Panc1 (cell line): ENCODE measurements around the gene OGG1. TPM values are rescaled to one million over a fixed set of nuclear protein-coding genes. Genes with fewer than 3 reads are reported as not detected.

Experiments used
- ATAC-seq: fragments of 200-7000 bp; cut with Tn5 transposase; 2 replicates; pipeline ENCODE4 v1.9.1; 2020; ENCODE audit warnings: mild to moderate bottlenecking, moderate library complexity
- BruUV-seq: library from RNA; stranded (reverse); fragments of 400-500 nt; replicated peaks from 2 replicates; lab custom pipeline; 2021; lab: Mats Ljungman, UMichigan
- CTCF ChIA-PET: fragments of 300-600 bp; sonication (Branson Sonifier 250); formaldehyde crosslinking; loops from one replicate; lab custom pipeline; 2022; ENCODE audit warnings: antibody characterized with exemption; lab: Charles Lee
- POLR2A ChIA-PET: fragments of 300-600 bp; sonication (Branson Sonifier 250); formaldehyde crosslinking; loops from one replicate; lab custom pipeline; 2022; ENCODE audit warnings: antibody characterized with exemption; lab: Charles Lee
- DNase-seq: peaks from one replicate; pipeline ENCODE4 v3.0.0-alpha.2; 2010; ENCODE audit warnings: low read depth, low spot score
- H3K27ac ChIP-seq: 2 replicates; pipeline ENCODE4 v1.5.1; 2011; ENCODE audit warnings: mild to moderate bottlenecking, low read length, inconsistent platforms
- H3K27me3 ChIP-seq: fragments of 200-500 bp; sonication (Bioruptor generic); 2 replicates; pipeline ENCODE4 v1.6.0; 2014; ENCODE audit warnings: low read length, inconsistent platforms; ENCODE audit not compliant: control insufficient read depth, insufficient read depth
- H3K36me3 ChIP-seq: fragments of 200-500 bp; sonication (Bioruptor generic); 2 replicates; pipeline ENCODE4 v1.5.1; 2014; ENCODE audit warnings: inconsistent platforms, mild to moderate bottlenecking, low read length, moderate library complexity; ENCODE audit not compliant: control insufficient read depth, insufficient read depth
- H3K4me1 ChIP-seq: 2 replicates; pipeline ENCODE4 v1.5.1; 2011; ENCODE audit warnings: inconsistent platforms, mild to moderate bottlenecking, low read length, moderate library complexity; ENCODE audit not compliant: control insufficient read depth, insufficient read depth
- H3K4me3 ChIP-seq, 2 experiments: 2 replicates each; pipeline ENCODE4 v1.5.1; 2011 to 2012; ENCODE audit warnings: low read depth in 2 of 2, low read length in 2 of 2, mild to moderate bottlenecking in 2 of 2, inconsistent platforms in 1 of 2, moderate library complexity in 1 of 2
- H3K9me3 ChIP-seq: fragments of 200-500 bp; sonication (Bioruptor generic); 2 replicates; pipeline ENCODE4 v1.5.1; 2014; ENCODE audit warnings: low read depth, mild to moderate bottlenecking, inconsistent platforms, low read length, moderate library complexity; ENCODE audit not compliant: control insufficient read depth, insufficient read depth
- POLR2AphosphoS5 ChIP-seq: IDR thresholded peaks from 2 replicates; pipeline ENCODE4 v1.6.1; 2012; ENCODE audit warnings: mild to moderate bottlenecking, low read depth, low read length, moderate library complexity
- SIN3A ChIP-seq: IDR thresholded peaks from 2 replicates; pipeline ENCODE4 v1.6.1; 2012; ENCODE audit warnings: low read depth, mild to moderate bottlenecking, low read length, moderate library complexity, borderline replicate concordance; ENCODE audit not compliant: insufficient read depth
- TCF7L2 ChIP-seq: IDR thresholded peaks from 2 replicates; pipeline ENCODE4 v1.6.1; 2011; ENCODE audit warnings: mild to moderate bottlenecking, low read depth, low read length, inconsistent platforms
- in situ Hi-C: cut with HindIII; loops from 2 replicates; pipeline ENCODE4 v1.10.0; 2016; ENCODE audit warnings: low sequenced_read_pairs, low pct_unique_long_range_greater_than_20kb
- intact Hi-C: fragments of 100-400 bp; cut with micrococcal nuclease; formaldehyde crosslinking; loops from one replicate; pipeline ENCODE4 v1.10.0; 2022; ENCODE audit not compliant: unreplicated experiment
- total RNA-seq: library from RNA; stranded (reverse); gene quantifications from one replicate; pipeline ENCODE4 v1.2.1, GENCODE V29; 2021; ENCODE audit not compliant: unreplicated experiment
- TF ChIP-seq, protein P1 (sequence below): fragments of 450-650 bp; IDR thresholded peaks from 2 replicates; pipeline ENCODE4 v1.5.1; 2017; ENCODE audit warnings: mild to moderate bottlenecking
- TF ChIP-seq, protein P2 (sequence below), 2 experiments: IDR thresholded peaks; 2 replicates each; pipeline ENCODE4 v1.6.1; 2011 to 2012; ENCODE audit warnings: low read depth in 2 of 2, control low read depth in 1 of 2, low read length in 1 of 2, mild to moderate bottlenecking in 1 of 2, moderate library complexity in 1 of 2; ENCODE audit not compliant: insufficient read depth in 1 of 2

OGG1 gene
- total RNA-seq, 1 experiment from 2014 or later: 32.5 TPM

DNA sequence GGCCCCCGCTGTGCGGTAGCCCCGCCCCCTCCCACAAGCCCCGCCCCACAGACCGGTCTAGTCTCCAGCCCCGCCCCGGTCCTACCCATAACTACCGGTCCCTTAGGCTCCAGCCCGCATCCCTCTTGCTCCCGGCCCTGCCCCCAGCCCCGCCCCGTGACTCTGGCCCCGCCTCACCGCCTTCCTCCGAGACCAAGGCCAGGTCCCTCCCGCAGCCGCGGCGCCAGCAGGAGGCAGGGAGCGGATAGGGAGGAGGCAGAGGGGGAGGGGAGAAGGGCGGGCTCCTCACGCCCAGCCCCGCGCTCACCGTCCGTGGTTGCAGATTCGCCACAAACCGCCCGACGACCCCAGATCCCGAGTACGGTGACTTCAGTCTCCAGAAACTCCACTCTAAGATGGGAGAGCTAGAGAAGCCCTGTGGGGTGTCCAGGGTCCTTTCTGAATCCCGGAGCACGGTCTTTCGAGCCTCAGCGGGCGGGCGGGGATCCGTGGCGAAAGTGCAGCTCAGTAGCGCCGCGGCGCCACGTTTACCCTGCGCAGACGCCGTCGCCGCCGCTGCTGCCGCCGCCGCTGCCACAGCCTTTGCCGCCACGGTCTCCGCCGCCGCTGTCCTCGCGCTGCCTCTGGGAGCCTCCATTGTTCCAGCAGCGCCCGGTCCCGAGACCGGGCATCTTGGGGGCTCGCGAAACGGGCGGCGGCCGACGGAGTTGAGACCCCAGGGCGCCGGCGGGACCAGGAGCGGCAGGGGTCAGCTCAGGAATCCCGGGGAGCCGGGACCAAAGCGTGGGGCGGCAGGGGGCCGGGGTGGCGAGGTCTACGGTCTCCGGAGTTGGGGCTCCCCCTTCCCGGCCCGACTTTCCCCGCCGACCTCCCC is 18.3 kb upstream of the OGG1 start, which contains the start of gene BRPF1:
TSS of gene BRPF1 (plus strand) at position 530 of the 874 bp plus-strand sequence. CDS start 2,406 bp downstream, outside the sequence.
- Histone ChIP-seq H3K36me3 (no peaks in the 10 kb centered on the region; the same call in 1 of the 2 replicates), H3K27me3 (no peaks in the 10 kb centered on the region), H3K4me3 (peak within 1 kb of the TSS; percentile 70 to 84), H3K27ac (peak within 1 kb of the TSS; percentile 83), H3K9me3 (no peaks in the 10 kb centered on the region), H3K4me1 (peaks cover 7% of the 10 kb centered on the region; the same call in 1 of the 2 replicates)
- no TSS peak for BruUV-seq
- ATAC-seq: peak; percentile 98
- intact Hi-C loops: no loop called here
- POLR2A ChIA-PET: interaction anchor here (0.5 to 0.7 kb wide), 3 partner anchors 10 to 184 kb away, joined by 3 to 8 read pairs (median 4); no protein-coding TSS in a partner anchor
- peak; percentile 74 for DNase-seq
- TF ChIP-seq, protein P1, sequence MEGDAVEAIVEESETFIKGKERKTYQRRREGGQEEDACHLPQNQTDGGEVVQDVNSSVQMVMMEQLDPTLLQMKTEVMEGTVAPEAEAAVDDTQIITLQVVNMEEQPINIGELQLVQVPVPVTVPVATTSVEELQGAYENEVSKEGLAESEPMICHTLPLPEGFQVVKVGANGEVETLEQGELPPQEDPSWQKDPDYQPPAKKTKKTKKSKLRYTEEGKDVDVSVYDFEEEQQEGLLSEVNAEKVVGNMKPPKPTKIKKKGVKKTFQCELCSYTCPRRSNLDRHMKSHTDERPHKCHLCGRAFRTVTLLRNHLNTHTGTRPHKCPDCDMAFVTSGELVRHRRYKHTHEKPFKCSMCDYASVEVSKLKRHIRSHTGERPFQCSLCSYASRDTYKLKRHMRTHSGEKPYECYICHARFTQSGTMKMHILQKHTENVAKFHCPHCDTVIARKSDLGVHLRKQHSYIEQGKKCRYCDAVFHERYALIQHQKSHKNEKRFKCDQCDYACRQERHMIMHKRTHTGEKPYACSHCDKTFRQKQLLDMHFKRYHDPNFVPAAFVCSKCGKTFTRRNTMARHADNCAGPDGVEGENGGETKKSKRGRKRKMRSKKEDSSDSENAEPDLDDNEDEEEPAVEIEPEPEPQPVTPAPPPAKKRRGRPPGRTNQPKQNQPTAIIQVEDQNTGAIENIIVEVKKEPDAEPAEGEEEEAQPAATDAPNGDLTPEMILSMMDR: no peak
- TF ChIP-seq SIN3A (0 out of 2 replicates have a peak, but pooled peaks have one; percentile 47), POLR2AphosphoS5 (no peak), TCF7L2 (no peak)
- TF ChIP-seq, protein P2, sequence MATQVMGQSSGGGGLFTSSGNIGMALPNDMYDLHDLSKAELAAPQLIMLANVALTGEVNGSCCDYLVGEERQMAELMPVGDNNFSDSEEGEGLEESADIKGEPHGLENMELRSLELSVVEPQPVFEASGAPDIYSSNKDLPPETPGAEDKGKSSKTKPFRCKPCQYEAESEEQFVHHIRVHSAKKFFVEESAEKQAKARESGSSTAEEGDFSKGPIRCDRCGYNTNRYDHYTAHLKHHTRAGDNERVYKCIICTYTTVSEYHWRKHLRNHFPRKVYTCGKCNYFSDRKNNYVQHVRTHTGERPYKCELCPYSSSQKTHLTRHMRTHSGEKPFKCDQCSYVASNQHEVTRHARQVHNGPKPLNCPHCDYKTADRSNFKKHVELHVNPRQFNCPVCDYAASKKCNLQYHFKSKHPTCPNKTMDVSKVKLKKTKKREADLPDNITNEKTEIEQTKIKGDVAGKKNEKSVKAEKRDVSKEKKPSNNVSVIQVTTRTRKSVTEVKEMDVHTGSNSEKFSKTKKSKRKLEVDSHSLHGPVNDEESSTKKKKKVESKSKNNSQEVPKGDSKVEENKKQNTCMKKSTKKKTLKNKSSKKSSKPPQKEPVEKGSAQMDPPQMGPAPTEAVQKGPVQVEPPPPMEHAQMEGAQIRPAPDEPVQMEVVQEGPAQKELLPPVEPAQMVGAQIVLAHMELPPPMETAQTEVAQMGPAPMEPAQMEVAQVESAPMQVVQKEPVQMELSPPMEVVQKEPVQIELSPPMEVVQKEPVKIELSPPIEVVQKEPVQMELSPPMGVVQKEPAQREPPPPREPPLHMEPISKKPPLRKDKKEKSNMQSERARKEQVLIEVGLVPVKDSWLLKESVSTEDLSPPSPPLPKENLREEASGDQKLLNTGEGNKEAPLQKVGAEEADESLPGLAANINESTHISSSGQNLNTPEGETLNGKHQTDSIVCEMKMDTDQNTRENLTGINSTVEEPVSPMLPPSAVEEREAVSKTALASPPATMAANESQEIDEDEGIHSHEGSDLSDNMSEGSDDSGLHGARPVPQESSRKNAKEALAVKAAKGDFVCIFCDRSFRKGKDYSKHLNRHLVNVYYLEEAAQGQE (IDR thresholded peaks at IDR 0.05; ENCODE audit: insufficient read depth in 1 of 2, low read depth in 2 of 2, low read length in 1 of 2): no peak
- CTCF ChIA-PET: interaction anchor here (0.6 to 1.2 kb wide), 5 partner anchors 50 to 531 kb away, joined by 3 to 5 read pairs (median 3); no protein-coding TSS in a partner anchor
- in situ Hi-C loops: no loop called here

DNA sequence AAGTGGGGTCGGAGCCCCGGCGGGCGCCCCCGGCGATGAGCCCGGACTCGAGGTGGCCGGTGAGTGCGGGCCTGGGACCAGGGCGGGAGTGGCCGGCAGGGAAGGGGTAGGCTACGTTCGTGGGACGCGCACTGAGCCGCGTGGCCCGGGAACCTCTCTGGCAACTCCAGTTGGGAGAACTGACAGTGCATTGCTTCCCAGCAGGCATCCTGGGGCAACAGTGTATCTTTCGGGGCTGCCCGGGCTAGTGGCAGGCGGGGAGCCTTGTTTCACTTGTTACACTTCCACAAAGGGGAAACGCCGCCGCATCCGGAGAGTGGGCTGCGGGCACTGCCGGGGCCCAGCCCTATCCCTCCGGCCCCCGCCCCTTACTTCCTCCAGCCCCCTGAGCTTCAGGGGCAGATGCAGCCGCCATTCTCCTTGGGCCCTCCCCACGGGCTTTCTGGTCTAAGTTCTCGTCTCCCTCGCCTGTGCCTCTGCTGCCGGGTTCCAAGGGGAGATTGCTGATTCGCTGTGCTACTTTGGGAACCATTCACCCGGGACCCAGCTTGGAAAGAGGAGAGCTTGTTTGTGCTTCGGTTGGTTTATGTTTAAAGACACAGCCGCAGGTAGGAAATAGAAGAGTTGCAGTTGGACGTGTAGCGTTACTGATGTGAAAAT is 17.5 kb upstream of the OGG1 start:
- peak overlapping the region; percentile 70 to 84 for H3K4me3 ChIP-seq
- no TSS peak for BruUV-seq
- in situ Hi-C loops (no loop called here), intact Hi-C loops (no loop called here)
- H3K27ac ChIP-seq: peak overlapping the region; percentile 83; the same call in 1 of the 2 replicates
- TF ChIP-seq POLR2AphosphoS5 (no peak), SIN3A (no peak), TCF7L2 (no peak)
- TF ChIP-seq, protein P2 (IDR thresholded peaks at IDR 0.05; ENCODE audit: insufficient read depth in 1 of 2, low read depth in 2 of 2, low read length in 1 of 2): no peak
- TF ChIP-seq, protein P1: no peak
- H3K36me3 ChIP-seq: no peaks in the 10 kb centered on the region; the same call in none of the 2 replicates
- CTCF ChIA-PET: no interaction called here
- no peaks in the 10 kb centered on the region for H3K27me3 ChIP-seq
- H3K9me3 ChIP-seq: no peaks in the 10 kb centered on the region
- DNase-seq (no peak), ATAC-seq (no peak)
- peaks cover 7% of the 10 kb centered on the region; the same call in 1 of the 2 replicates for H3K4me1 ChIP-seq
- POLR2A ChIA-PET: interaction anchor here (0.6 kb wide), 1 partner anchor 9 kb away, joined by 8 read pairs; no protein-coding TSS in a partner anchor
